ENCODE results near the gene MLX. TPM values are rescaled to one million over a fixed set of nuclear protein-coding genes. Genes with fewer than 3 reads are reported as not detected.

Gene MLX
- total RNA-seq, 4 donors from 2014 or later, result 24.9 to 34.5 (median 29.3) TPM

- WGBS, result 0% methylated on average over 19 of the region's 26 CpGs
- TF ChIP-seq POLR2AphosphoS5 (IDR thresholded peaks at IDR 0.05), result peak; percentile 90 to 98
- peak; percentile 56 for TF ChIP-seq POLR2A (IDR thresholded peaks at IDR 0.05; ENCODE audit: low read depth)
- TF ChIP-seq CTCF (IDR thresholded peaks at IDR 0.05), result peak in 1 of 3 experiments; percentile 17
- TF ChIP-seq EP300 (IDR thresholded peaks at IDR 0.05), result no peak
- Histone ChIP-seq H3K4me1 (peaks cover 31 to 55% (median 50%) of the 10 kb centered on the region in 4 donors), H3K9me3 (no peaks in the 10 kb centered on the region), H3K4me3 (peak within 1 kb of the TSS; percentile 70 to 87 (median 73)), H3K27me3 (no peaks in the 10 kb centered on the region), H3K36me3 (peaks cover 19 to 28% (median 25%) of the 10 kb centered on the region in 4 donors), H3K27ac (replicated peaks in 1 of 4) (peak within 1 kb of the TSS; percentile 83 to 90 (median 85))
- intact Hi-C loops (cut with DNase I), result no loop called here
- DNase-seq (ENCODE audit: extremely low spot score), result peak; percentile 98
These were observed 5.0 kb upstream of the MLX start, which contains the start of gene COASY for GRCh38 chr17:42561897-42562387. COASY (plus strand) TSS chr17:42562148; CDS start chr17:42562623, 475 bp downstream.

GRCh38 chr17:42562388-42563142 lies 4.3 kb upstream of the MLX start:
- Histone ChIP-seq H3K27ac (replicated peaks in 1 of 4) (peak overlapping the region; percentile 83 to 90 (median 85)), H3K27me3 (no peaks in the 10 kb centered on the region), H3K4me3 (peak overlapping the region; percentile 70 to 87 (median 73)), H3K9me3 (no peaks in the 10 kb centered on the region), H3K4me1 (peaks cover 31 to 59% (median 53%) of the 10 kb centered on the region in 4 donors), H3K36me3 (peaks cover 19 to 28% (median 25%) of the 10 kb centered on the region in 4 donors)
- no peak for DNase-seq (ENCODE audit: extremely low spot score)
- 8% methylated on average over 40 of the region's 48 CpGs for WGBS
- intact Hi-C loops (cut with DNase I), result no loop called here
- TF ChIP-seq POLR2AphosphoS5 (IDR thresholded peaks at IDR 0.05), result no peak

DNA sequence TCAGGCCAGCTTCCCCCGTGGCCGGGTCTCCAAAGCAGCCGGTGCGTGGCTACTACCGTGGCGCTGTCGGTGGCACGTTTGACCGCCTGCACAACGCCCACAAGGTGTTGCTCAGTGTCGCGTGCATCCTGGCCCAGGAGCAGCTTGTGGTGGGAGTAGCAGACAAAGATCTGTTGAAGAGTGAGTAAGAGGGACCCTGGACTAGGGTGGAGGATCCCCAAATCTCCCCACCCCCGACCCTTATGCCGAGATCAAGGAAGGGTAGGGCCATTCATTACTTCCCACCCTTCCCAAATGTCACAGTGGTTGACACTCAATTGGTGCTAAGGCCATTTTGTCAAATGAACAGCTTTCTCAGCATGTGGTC lies 3.8 kb upstream of the MLX start:
- intact Hi-C loops (cut with DNase I), result no loop called here
- Histone ChIP-seq H3K4me3 (peak overlapping the region; percentile 70 to 87 (median 73)), H3K36me3 (peaks cover 19 to 28% (median 25%) of the 10 kb centered on the region in 4 donors), H3K27ac (replicated peaks in 1 of 4) (peak overlapping the region; percentile 83 to 90 (median 85)), H3K27me3 (no peaks in the 10 kb centered on the region), H3K4me1 (peaks cover 36 to 65% (median 59%) of the 10 kb centered on the region in 4 donors), H3K9me3 (no peaks in the 10 kb centered on the region)
- WGBS, result no CpG with 5 or more reads among the region's 14 CpGs
- no peak for DNase-seq (ENCODE audit: extremely low spot score)
- no peak for TF ChIP-seq POLR2AphosphoS5 (IDR thresholded peaks at IDR 0.05)
- TF ChIP-seq CTCF (IDR thresholded peaks at IDR 0.05), result no peak
- TF ChIP-seq POLR2A (IDR thresholded peaks at IDR 0.05; ENCODE audit: low read depth), result no peak
- TF ChIP-seq EP300 (IDR thresholded peaks at IDR 0.05), result no peak

DNA sequence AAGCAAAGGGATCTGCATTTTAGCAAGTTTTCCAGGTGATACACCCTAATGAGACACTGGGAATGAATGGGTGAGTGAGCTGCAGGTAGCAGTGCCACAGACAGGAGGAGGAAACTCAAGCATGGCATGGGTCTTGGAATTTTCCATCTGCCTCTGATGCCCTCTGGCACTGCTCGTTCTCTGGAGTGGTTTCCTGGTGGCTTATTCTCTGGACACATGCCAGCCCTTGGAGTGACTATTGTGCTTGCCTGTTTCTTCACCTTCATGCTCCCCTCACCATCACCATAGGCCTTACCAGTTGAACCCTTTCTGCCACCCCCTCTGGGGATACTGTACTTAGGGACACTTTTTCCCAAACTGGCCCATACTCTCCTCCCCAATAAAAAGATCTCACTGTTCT lies 3.4 kb upstream of the MLX start:
- DNase-seq (ENCODE audit: extremely low spot score), result no peak
- Histone ChIP-seq H3K27ac (replicated peaks in 1 of 4) (peak overlapping the region in 3 of 4 donors; percentile 10 to 90 (median 11)), H3K4me1 (peaks cover 40 to 69% (median 62%) of the 10 kb centered on the region in 4 donors), H3K4me3 (peak overlapping the region in 3 of 4 donors; percentile 70 to 87 (median 75)), H3K36me3 (peaks cover 19 to 32% (median 28%) of the 10 kb centered on the region in 4 donors), H3K27me3 (no peaks in the 10 kb centered on the region), H3K9me3 (no peaks in the 10 kb centered on the region)
- no peak for TF ChIP-seq EP300 (IDR thresholded peaks at IDR 0.05)
- no peak for TF ChIP-seq POLR2AphosphoS5 (IDR thresholded peaks at IDR 0.05)
- TF ChIP-seq CTCF (IDR thresholded peaks at IDR 0.05), result no peak
- WGBS, result 33% methylated on average over 1 of the region's 1 CpG
- intact Hi-C loops (cut with DNase I), result no loop called here

DNA sequence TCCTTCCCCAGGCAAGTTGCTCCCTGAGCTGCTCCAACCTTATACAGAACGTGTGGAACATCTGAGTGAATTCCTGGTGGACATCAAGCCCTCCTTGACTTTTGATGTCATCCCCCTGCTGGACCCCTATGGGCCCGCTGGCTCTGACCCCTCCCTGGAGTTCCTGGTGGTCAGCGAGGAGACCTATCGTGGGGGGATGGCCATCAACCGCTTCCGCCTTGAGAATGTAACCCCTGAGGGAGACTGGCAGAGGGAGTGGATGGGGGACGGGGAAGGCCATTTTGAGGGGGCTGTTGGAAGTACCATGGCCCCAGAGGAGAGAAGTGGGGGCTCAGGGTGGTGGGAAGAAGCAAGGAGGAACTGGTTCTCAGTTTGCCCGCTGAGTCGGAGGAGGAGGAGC lies 3.0 kb upstream of the MLX start:
- TF ChIP-seq EP300 (IDR thresholded peaks at IDR 0.05) (no peak), CTCF (IDR thresholded peaks at IDR 0.05) (no peak), POLR2AphosphoS5 (IDR thresholded peaks at IDR 0.05) (no peak), POLR2A (IDR thresholded peaks at IDR 0.05; ENCODE audit: low read depth) (no peak)
- WGBS, result 84% methylated on average over 9 of the region's 9 CpGs
- Histone ChIP-seq H3K36me3 (peaks cover 19 to 36% (median 32%) of the 10 kb centered on the region in 4 donors), H3K9me3 (no peaks in the 10 kb centered on the region), H3K27me3 (no peaks in the 10 kb centered on the region), H3K4me3 (no peak overlapping the region), H3K4me1 (peaks cover 44 to 73% (median 63%) of the 10 kb centered on the region in 4 donors), H3K27ac (replicated peaks in 1 of 4) (peak overlapping the region in 3 of 4 donors; percentile 10 to 90 (median 11))
- DNase-seq (ENCODE audit: extremely low spot score), result no peak
- intact Hi-C loops (cut with DNase I), result no loop called here
